RWPE1 (cell line): Measurements from ENCODE around the gene GYPC.

Source experiments
- CTCF ChIA-PET: fragments of 350-600 bp; sonication (Branson Sonifier 250); formaldehyde crosslinking; extraction: SDS; loops from one replicate; lab custom pipeline; 2021; lab: Yijun Ruan, JAX
- POLR2A ChIA-PET: fragments of 400-600 bp; formaldehyde crosslinking; extraction: SDS; loops from one replicate; lab custom pipeline; 2020; ENCODE audit warnings: antibody characterized with exemption; ENCODE audit not compliant: low non-redundant PET; lab: Yijun Ruan, JAX
- DNase-seq: peaks from one replicate; pipeline ENCODE4 v3.0.0; 2012; ENCODE audit warnings: low spot score
- H3K27ac ChIP-seq: fragments of 450-650 bp; 2 replicates; pipeline ENCODE4 v1.5.1; 2017
- CTCF ChIP-seq: fragments of 450-650 bp; conservative IDR thresholded peaks from 2 replicates; pipeline ENCODE4 v1.5.1; 2017; ENCODE audit warnings: low read depth, mild to moderate bottlenecking

Gene GYPC

GRCh38 chr2:126696644-126697520 is 40.9 kb downstream of the GYPC start:
- TF ChIP-seq CTCF = no peak
- ChIA-PET CTCF (interaction anchor here (0.6 to 0.7 kb wide), 2 partner anchors 104 to 275 kb away, joined by 3 to 4 read pairs; no protein-coding TSS in a partner anchor), POLR2A (no interaction called here)
- no peak overlapping the region for H3K27ac ChIP-seq
- no peak for DNase-seq

GRCh38 chr2:126698376-126698775 is 42.4 kb downstream of the GYPC start:
- CTCF ChIA-PET = interaction anchor here (0.6 to 0.7 kb wide), 2 partner anchors 80 to 1700 kb away, joined by 3 to 6 read pairs; no protein-coding TSS in a partner anchor
- TF ChIP-seq CTCF = no peak
- POLR2A ChIA-PET = no interaction called here
- DNase-seq = no peak
- no peak overlapping the region for H3K27ac ChIP-seq

GRCh38 chr2:126699018-126699417 is 43.1 kb downstream of the GYPC start:
- H3K27ac ChIP-seq = no peak overlapping the region
- TF ChIP-seq CTCF = no peak
- DNase-seq = no peak
- CTCF ChIA-PET = interaction anchor here (0.7 kb wide), 1 partner anchor 79 kb away, joined by 3 read pairs; no protein-coding TSS in a partner anchor
- POLR2A ChIA-PET = no interaction called here

GRCh38 chr2:126699716-126700581 is 44.0 kb downstream of the GYPC start:
- ChIA-PET CTCF (no interaction called here), POLR2A (no interaction called here)
- DNase-seq = no peak
- H3K27ac ChIP-seq = no peak overlapping the region
- TF ChIP-seq CTCF = no peak

- no peak for TF ChIP-seq CTCF
- no peak for DNase-seq
- H3K27ac ChIP-seq = no peak overlapping the region
- ChIA-PET POLR2A (no interaction called here), CTCF (no interaction called here)
These were observed 44.7 kb downstream of the GYPC start for GRCh38 chr2:126700677-126701076.

GRCh38 chr2:126703311-126703710 is 47.4 kb downstream of the GYPC start:
- ChIA-PET POLR2A (no interaction called here), CTCF (no interaction called here)
- no peak for TF ChIP-seq CTCF
- DNase-seq = no peak
- no peak overlapping the region for H3K27ac ChIP-seq
